HG02852 (cell line): ENCODE results near the gene MED12.
"Not testable (repeated sequence)": the region's sequence is repeated elsewhere in the genome, so short reads cannot be mapped to it uniquely, and the experiment has no call there.

Experiments
- ATAC-seq: cut with Tn5 transposase; IDR thresholded peaks from one replicate; pipeline ENCODE4 v1.9.1; 2021; ENCODE audit warnings: mild to moderate bottlenecking, moderate library complexity; ENCODE audit not compliant: unreplicated experiment

MED12 gene

DNA sequence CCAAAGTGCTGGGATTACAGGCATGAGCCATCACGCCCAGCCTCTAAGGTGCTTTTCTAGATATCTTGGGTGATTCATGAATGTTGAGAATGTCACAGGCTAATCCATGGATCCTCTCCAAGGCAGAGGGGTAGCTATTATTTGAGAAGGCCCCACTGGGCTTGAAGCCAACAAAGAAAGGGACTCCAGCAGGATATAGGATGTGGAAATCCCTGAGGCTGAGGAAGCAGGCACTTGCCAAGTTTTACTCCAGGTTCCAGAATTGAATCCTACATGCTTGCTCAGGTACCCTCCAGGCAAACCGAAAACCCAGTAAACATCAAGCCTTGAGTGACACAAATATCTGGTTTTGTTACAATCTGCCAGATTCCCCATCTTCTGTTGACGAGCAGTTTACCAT lies 42.1 kb downstream of the MED12 start:
- ATAC-seq: no peak

DNA sequence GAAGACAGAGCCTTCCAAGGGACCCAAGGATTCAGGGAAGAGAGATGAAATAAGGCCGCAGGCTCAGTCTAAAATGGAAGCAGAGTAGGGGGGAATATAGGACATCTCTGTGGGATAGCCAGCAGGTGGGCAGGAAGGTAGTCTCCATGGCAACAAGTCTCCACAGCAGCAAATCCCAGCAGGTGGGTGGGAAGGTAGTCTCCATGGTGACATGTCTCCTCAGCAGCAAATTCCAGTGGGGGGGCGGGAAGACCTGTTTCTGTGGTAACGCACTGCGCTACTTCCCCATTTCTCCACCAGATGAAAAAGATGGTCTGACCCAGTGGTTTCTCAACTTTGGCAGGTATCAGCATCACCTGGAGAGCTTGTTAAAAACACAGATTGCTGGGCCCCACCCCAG lies 44.6 kb downstream of the MED12 start:
- ATAC-seq: no peak

GRCh38 chrX:71164071-71164470 lies 45.7 kb downstream of the MED12 start:
- no peak for ATAC-seq

- ATAC-seq: no peak
These were observed 48.1 kb downstream of the MED12 start for GRCh38 chrX:71166461-71166860.

GRCh38 chrX:71167031-71167781 lies 48.8 kb downstream of the MED12 start:
- ATAC-seq: no peak

- ATAC-seq: no peak
These were observed 49.7 kb downstream of the MED12 start for GRCh38 chrX:71168134-71168533.

DNA sequence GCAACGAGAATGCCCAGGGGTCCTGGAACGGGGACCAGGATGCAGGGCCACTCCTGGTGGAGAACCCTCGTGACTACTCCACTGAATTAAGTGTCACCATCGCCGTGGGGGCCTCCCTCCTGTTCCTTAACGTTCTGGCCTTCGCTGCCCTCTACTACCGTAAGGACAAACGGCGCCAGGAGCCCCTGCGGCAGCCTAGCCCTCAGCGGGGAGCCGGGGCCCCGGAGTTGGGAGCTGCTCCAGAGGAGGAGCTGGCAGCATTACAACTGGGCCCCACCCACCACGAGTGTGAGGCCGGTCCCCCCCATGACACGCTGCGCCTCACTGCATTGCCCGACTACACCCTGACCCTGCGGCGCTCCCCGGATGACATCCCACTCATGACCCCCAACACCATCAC lies 51.2 kb downstream of the MED12 start:
- no peak for ATAC-seq

- no peak for ATAC-seq
These were observed 52.3 kb downstream of the MED12 start for GRCh38 chrX:71170660-71171059.

DNA sequence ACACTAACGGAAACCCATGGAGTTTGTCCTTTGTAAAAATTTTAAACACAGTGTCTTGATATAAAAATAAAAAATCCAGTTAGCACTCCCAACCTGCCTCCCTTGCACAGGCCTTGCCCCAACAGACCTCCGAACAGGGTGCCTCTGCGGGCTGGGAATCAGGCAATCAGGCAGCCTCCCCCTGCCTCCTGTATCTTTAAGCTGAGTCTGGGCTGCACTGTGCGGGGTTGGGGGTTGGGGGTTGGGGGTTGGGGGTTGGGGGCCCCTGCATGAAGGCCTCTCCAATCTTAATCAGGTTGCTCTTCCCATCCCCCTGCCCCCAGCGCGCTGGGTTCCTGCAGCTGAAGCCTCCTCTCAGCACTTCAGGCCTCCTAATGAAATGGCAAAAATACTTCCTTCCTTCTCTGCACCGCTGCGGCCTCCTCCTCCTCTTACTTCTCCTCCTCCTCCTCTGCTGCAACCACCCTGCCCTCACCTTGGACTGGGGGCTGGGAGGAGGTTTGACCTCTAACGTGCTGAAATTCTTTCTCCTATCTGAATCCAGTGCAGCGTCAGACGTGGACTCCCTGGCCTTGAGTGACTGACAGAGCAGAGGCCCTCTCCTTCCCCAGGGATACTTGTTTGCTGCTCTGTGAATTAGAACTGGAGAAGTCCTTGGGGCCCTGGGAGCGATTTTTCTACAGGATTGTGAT lies 52.9 kb downstream of the MED12 start:
- ATAC-seq: no peak

- ATAC-seq: no peak
These were observed 55.0 kb downstream of the MED12 start for GRCh38 chrX:71173440-71173839.

DNA sequence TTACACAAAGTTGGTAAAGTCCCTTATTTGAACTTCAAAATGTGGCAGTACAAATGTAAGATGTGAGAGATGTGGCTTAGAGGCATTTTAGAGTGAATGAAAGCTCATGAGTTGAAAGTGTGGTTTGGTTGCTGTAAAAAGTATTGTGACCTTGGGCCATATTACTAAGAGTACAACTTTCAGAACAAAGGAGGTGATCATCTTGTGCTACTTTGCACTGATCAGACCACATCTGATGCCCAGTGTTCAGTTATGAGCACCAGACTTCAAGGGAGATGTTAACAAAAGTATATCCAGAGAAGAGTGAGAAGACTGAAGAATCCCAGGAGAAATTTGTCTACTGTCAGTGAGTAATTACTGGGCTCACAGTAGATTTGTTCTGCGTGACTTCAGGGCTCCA lies 56.4 kb downstream of the MED12 start:
- no peak for ATAC-seq

DNA sequence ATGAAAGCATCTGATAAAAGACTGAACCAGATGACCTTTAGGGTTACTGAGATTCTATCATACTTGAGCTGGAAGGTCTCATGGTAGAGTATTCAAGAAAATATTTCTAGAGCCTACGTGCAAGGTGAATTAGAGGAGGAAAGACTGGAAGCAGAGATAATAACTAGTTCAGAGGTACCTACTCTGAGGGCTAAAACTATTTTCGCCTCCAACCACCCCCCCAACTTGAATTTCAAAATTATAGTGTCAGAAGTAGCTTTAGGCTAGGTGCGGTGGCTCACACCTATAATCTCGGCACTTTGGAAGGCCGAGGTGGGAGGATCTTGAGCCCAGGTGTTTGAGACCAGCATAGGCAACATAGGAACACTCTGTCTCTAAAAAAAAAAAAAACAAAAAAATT lies 57.1 kb downstream of the MED12 start:
- no peak for ATAC-seq

- no peak for ATAC-seq
These were observed 58.9 kb downstream of the MED12 start for GRCh38 chrX:71177327-71177726.

GRCh38 chrX:71178908-71179307 lies 60.5 kb downstream of the MED12 start:
- ATAC-seq: no peak

- not testable (repeated sequence) for ATAC-seq
These were observed 62.3 kb downstream of the MED12 start for GRCh38 chrX:71180579-71181265.

DNA sequence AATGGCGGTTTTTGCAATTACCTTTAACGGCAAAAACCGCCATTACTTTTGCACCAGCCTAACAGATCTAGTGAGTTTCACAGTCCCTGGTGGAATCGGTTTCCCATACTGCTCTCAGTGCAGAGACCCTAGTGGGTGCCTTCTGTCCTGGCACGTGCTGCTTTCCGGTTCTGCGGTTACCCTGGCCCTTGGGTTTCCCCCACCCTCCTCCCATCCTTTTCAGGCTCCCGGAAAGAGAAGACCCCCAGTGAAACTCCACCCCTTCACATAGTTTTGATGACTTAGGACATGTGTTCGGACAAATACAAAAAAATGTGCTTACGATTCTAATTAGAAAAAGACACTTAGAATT lies 63.1 kb downstream of the MED12 start:
- peak; percentile 40 for ATAC-seq

- peak; percentile 83 for ATAC-seq
These were observed 63.8 kb downstream of the MED12 start for GRCh38 chrX:71181910-71182799.

DNA sequence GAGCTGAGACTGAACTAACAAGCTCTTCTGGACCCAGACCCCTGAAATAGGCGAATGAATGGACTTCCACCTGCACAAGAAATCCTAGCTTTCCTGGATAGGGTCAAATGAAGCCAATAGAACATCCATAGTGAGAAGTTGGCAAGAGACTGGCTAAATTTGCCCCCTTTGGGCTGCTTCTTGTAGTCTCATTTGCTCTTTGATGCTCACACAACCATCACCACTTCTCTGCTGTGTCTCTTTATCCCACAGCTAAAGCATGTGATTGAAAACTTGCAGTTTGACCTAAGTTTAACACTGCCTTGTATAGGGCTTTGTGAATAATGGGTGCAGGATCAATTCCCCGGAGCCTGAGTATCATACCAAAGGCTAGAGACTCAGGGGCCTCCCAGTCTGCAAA lies 64.5 kb downstream of the MED12 start:
- ATAC-seq: no peak

DNA sequence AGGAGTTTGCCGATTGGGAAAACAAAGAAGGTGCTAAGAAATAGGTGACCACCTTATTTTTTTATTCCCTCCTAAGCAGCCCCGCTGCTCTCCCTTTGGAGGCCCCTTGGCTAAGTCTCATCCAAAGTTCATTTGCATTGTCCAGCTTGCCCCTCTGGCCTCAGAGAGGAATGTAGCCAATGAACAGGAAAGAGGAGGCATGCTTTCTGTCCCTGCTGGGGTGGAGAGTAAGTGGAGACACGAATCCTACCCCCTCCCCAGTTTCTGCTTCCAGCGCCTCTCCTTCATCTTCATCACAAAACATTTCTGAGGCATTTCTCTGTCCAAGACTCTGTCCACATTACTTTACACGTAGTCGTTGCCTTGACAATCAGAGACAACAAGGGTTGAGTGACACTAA lies 64.9 kb downstream of the MED12 start:
- ATAC-seq: no peak

DNA sequence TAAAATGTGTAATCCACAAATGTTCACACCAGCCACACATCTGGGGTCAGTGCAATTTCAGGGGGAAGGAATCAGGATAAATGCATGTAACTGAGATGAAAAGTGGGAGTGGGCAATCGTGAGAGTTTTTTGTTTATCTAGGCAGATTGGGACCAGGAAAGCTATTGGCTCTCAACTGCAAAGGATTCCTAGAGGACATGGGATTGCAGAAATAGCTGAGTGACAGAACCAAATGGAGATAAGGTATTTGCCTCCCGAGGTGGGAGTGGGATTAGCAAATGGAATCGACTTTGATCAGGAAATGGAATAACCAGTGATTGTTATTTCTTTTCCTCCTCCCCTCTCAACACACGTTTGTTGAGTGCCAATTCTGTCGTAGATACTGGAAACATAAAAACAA lies 65.7 kb downstream of the MED12 start:
- no peak for ATAC-seq
